ENCODE data around the gene KANSL1.

DNA sequence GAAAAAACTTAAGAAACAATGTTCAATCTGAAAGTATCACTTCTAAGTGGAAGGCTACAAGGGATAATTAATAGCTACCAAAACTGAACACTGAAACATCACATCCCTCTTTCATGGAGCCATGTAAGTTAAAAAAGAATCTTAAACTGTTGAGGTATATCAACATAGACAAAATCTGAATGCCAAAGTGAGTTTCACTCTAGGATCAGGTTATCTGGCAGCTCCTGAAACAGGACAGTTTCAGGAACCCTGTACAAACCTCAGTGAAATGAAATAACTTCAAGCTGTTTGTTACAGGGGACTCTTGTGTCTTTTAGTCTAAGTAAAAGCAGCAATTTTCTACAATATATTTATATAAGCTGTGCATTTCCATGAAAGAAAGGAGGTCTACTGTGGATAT, 73.2 kb downstream of the KANSL1 start:
- TF ChIP-seq, protein P1, sequence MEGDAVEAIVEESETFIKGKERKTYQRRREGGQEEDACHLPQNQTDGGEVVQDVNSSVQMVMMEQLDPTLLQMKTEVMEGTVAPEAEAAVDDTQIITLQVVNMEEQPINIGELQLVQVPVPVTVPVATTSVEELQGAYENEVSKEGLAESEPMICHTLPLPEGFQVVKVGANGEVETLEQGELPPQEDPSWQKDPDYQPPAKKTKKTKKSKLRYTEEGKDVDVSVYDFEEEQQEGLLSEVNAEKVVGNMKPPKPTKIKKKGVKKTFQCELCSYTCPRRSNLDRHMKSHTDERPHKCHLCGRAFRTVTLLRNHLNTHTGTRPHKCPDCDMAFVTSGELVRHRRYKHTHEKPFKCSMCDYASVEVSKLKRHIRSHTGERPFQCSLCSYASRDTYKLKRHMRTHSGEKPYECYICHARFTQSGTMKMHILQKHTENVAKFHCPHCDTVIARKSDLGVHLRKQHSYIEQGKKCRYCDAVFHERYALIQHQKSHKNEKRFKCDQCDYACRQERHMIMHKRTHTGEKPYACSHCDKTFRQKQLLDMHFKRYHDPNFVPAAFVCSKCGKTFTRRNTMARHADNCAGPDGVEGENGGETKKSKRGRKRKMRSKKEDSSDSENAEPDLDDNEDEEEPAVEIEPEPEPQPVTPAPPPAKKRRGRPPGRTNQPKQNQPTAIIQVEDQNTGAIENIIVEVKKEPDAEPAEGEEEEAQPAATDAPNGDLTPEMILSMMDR (IDR thresholded peaks at IDR 0.05; ENCODE audit: low read length): no peak
- no peak for TF ChIP-seq EZH2phosphoT487 (IDR thresholded peaks at IDR 0.05; ENCODE audit: low read length)
- no peak for TF ChIP-seq EZH2 (optimal IDR thresholded peaks at IDR 0.05; ENCODE audit: low read depth, low read length)
